ENCODE measurements around the gene CAMKK1.

The CAMKK1 gene

GRCh38 chr17:3893720-3894116 is 865 bp upstream of the CAMKK1 start:
- Histone ChIP-seq H3K9ac (ENCODE audit: low read length) (peak overlapping the region; percentile 61), H3K4me1 (ENCODE audit: control insufficient read depth, insufficient read depth, low read length) (peaks cover 55% of the 10 kb centered on the region), H3K9me3 (ENCODE audit: control insufficient read depth, low read length) (no peaks in the 10 kb centered on the region), H3K4me3 (ENCODE audit: low read length) (peak overlapping the region; percentile 78), H3K36me3 (ENCODE audit: control insufficient read depth, insufficient read depth, low read length, severe bottlenecking) (no peaks in the 10 kb centered on the region), H3K27me3 (replicated peaks; ENCODE audit: control insufficient read depth, insufficient read depth, low read length) (no peaks in the 10 kb centered on the region)
- DNase-seq (ENCODE audit: low read depth) = no peak

DNA sequence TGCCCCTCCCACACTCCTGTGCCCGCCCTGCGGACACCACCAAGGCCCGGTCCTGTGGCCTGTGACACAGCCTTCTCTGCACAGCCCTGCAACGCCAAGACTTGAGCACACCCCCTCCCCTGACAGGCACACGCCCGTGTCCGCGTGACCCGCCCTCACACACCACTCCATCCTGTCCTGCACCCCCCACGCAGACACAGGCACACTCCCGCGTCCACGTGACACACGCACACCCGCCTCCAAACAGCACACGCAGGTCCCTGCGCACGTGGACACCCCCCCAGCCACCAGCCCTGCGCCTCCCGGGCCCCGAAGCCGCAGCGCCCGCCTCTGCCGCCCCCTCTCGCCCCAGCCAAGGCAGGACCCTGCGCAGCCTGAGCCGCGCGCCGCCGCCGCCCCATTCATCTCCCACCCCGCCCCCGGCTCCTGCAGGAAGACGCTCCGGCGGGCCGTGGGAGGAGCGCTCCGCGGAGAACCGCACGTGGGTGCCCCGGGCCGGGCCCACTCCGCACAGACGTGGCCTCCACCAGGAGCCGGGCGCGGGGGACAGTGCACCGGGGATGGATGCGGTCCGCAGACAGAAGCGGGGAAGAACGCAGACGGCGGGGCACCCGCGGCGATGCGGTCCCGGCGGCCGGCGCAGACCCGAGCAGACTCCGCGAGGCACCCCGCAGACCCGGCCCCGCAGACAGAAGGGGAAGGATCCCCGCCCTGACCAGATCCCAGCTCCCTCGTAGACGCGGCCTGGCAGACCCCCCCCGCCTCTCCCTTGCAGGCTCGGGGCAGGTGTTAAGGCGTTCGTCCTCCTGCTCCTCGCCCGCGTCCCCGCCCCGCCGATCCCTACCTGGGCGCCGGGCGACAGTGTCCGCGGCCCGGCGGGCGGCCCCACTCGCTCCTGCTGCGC is 506 bp downstream of the CAMKK1 start:
- no peaks in the 10 kb centered on the region for H3K36me3 ChIP-seq (ENCODE audit: control insufficient read depth, insufficient read depth, low read length, severe bottlenecking)
- H3K9ac ChIP-seq (ENCODE audit: low read length) = peak overlapping the region; percentile 71
- no peaks in the 10 kb centered on the region for H3K27me3 ChIP-seq (replicated peaks; ENCODE audit: control insufficient read depth, insufficient read depth, low read length)
- no peaks in the 10 kb centered on the region for H3K9me3 ChIP-seq (ENCODE audit: control insufficient read depth, low read length)
- peak overlapping the region; percentile 77 for H3K4me3 ChIP-seq (ENCODE audit: low read length)
- peaks cover 66% of the 10 kb centered on the region for H3K4me1 ChIP-seq (ENCODE audit: control insufficient read depth, insufficient read depth, low read length)
- peak; percentile 75 for DNase-seq (ENCODE audit: low read depth)

GRCh38 chr17:3891626-3892094 is 1.2 kb downstream of the CAMKK1 start:
- peak overlapping the region; percentile 71 for H3K9ac ChIP-seq (ENCODE audit: low read length)
- H3K27me3 ChIP-seq (replicated peaks; ENCODE audit: control insufficient read depth, insufficient read depth, low read length) = no peaks in the 10 kb centered on the region
- peak overlapping the region; percentile 77 for H3K4me3 ChIP-seq (ENCODE audit: low read length)
- H3K4me1 ChIP-seq (ENCODE audit: control insufficient read depth, insufficient read depth, low read length) = peaks cover 65% of the 10 kb centered on the region
- no peak for DNase-seq (ENCODE audit: low read depth)
- no peaks in the 10 kb centered on the region for H3K9me3 ChIP-seq (ENCODE audit: control insufficient read depth, low read length)
- no peaks in the 10 kb centered on the region for H3K36me3 ChIP-seq (ENCODE audit: control insufficient read depth, insufficient read depth, low read length, severe bottlenecking)

DNA sequence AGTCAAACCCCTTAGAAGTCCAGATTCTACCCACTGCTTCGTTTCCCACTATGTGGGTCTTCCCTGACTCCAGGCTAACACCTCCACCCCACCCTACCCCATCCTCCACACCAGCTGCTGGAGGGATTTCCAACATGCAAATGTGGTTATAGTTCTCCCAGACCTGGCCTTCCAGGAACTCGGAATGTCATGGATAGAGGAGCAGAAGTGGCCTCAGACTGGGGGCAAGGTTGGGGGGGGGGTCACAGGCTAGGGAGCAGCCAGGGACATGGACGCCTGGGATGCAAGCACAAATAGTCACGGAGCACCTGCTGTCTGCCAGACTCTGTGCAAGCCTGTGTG is 2.0 kb downstream of the CAMKK1 start:
- H3K27me3 ChIP-seq (replicated peaks; ENCODE audit: control insufficient read depth, insufficient read depth, low read length) = no peaks in the 10 kb centered on the region
- peak overlapping the region; percentile 75 for H3K9ac ChIP-seq (ENCODE audit: low read length)
- no peak for DNase-seq (ENCODE audit: low read depth)
- peak overlapping the region; percentile 17 for H3K4me3 ChIP-seq (ENCODE audit: low read length)
- peaks cover 67% of the 10 kb centered on the region for H3K4me1 ChIP-seq (ENCODE audit: control insufficient read depth, insufficient read depth, low read length)
- H3K36me3 ChIP-seq (ENCODE audit: control insufficient read depth, insufficient read depth, low read length, severe bottlenecking) = no peaks in the 10 kb centered on the region
- no peaks in the 10 kb centered on the region for H3K9me3 ChIP-seq (ENCODE audit: control insufficient read depth, low read length)

DNA sequence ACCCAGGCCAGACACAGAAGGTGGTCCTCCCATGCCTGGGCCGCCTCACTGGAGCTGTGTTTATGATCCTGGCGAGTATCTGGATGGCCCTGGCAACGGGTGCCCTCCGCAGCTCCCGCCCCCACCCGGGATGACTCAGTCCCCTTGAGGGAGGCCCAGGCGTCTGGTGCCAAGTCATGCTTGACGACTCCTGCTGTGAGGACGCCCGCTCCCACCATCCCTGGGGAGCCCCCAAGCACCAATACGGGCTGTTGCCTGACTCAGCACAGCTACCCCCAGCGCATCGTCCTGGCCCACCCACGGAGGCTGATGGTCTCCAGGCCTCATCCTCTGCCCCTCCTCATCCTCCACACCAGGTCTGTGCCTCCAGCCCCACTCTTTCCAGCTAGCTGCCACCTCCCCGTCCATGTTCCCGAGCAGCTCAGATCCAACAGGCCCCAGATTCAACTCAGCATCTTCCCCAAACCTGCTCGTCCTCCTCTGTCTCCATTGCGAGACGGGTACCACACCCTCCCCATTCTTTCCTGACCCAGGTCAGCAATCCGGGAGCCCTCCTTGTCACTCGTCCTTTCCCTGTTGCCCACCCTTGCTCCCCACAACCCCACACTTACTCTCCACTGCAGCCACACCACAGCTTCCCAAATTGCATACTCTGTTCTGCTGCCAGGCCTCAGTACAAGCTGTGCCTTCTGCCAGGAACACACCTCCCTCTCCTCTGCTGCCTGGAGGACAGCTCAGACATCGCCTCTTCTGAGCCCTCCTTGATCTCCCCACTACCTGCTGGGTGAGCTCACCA is 2.6 kb downstream of the CAMKK1 start:
- Histone ChIP-seq H3K27me3 (replicated peaks; ENCODE audit: control insufficient read depth, insufficient read depth, low read length) (no peaks in the 10 kb centered on the region), H3K4me1 (ENCODE audit: control insufficient read depth, insufficient read depth, low read length) (peaks cover 73% of the 10 kb centered on the region), H3K9ac (ENCODE audit: low read length) (peak overlapping the region; percentile 75), H3K4me3 (ENCODE audit: low read length) (peak overlapping the region; percentile 56), H3K36me3 (ENCODE audit: control insufficient read depth, insufficient read depth, low read length, severe bottlenecking) (no peaks in the 10 kb centered on the region), H3K9me3 (ENCODE audit: control insufficient read depth, low read length) (no peaks in the 10 kb centered on the region)
- DNase-seq (ENCODE audit: low read depth) = peak; percentile 97

DNA sequence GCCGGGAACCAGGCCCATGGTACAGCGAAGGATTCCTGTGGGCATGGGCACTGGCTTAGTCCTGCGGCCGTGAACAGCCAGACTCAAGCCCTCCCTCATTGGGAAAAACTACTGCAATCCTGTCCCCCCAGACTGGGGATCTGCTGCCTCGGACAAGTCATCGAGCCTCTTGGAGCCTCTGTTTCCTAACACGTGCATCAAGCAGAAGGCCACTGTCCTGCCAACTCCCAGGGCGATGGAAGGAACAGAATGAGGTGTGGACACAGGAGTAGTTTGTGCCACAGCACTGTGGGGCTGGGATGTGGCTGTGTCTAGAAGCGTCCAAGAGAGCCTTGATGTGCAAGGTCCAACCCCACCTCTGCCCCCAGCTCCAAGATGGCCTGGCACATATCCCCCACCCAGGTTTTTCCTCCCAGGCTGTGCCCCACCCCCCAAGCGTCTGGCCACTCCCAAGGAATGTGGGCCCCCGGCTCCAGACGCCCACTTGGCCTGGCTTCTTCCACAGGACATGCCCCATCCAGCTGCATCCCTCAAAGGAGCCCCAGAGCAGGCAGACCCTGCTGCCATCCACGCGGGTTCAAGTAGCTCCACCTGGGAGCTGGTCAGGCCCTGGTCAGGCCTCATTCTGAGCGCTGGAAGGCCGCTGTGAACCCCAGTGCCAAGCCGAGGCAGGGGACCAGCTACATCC is 3.4 kb downstream of the CAMKK1 start:
- Histone ChIP-seq H3K36me3 (ENCODE audit: control insufficient read depth, insufficient read depth, low read length, severe bottlenecking) (no peaks in the 10 kb centered on the region), H3K4me3 (ENCODE audit: low read length) (peak overlapping the region; percentile 38), H3K9ac (ENCODE audit: low read length) (peak overlapping the region; percentile 75), H3K4me1 (ENCODE audit: control insufficient read depth, insufficient read depth, low read length) (peaks cover 66% of the 10 kb centered on the region), H3K27me3 (replicated peaks; ENCODE audit: control insufficient read depth, insufficient read depth, low read length) (no peaks in the 10 kb centered on the region), H3K9me3 (ENCODE audit: control insufficient read depth, low read length) (no peaks in the 10 kb centered on the region)
- DNase-seq (ENCODE audit: low read depth) = peak; percentile 29

DNA sequence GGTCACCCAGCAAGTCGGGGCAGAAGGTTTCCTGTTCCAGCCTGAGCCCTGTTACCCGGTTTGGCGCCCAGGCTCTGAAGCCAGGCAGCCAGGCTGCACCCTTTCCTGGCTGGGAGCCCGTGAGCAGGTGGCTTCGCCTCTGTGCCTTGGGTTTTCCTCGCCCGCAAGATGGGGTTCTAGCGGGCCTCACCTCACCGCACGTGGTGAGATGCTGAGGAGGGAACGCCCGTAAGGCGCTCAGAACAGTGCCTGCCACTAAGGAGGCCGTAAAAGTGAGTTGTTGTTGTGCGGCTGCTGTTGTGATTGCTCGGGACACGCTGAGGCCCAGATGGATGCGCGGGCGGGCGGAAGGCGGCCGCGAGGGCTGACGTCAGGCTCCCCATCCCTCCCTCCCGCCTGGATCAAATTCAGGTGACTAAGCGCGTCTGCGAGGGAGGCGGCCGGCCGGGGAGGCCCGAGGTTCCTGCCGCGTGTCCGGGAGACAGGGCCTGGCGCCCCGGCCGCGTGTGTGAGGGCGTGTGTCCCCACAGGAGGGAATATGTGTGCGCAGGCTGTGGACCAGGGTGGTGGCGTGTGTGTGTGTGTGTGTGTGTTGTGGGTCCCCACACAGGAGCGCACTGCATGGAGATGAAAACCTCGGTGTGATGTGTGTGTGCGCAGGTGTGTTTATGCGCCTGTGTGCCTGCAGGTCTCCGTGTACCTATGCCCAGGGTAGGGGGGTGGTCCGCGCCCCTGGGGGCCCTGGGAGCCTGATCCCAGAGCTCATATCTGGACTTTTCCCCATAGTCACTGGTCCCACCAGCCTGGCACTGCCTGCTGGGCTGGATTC is 4.3 kb downstream of the CAMKK1 start:
- peak; percentile 96 for DNase-seq (ENCODE audit: low read depth)
- Histone ChIP-seq H3K9ac (ENCODE audit: low read length) (peak overlapping the region; percentile 75), H3K9me3 (ENCODE audit: control insufficient read depth, low read length) (no peaks in the 10 kb centered on the region), H3K36me3 (ENCODE audit: control insufficient read depth, insufficient read depth, low read length, severe bottlenecking) (peaks cover 4% of the 10 kb centered on the region), H3K4me3 (ENCODE audit: low read length) (no peak overlapping the region), H3K4me1 (ENCODE audit: control insufficient read depth, insufficient read depth, low read length) (peaks cover 61% of the 10 kb centered on the region), H3K27me3 (replicated peaks; ENCODE audit: control insufficient read depth, insufficient read depth, low read length) (no peaks in the 10 kb centered on the region)

DNA sequence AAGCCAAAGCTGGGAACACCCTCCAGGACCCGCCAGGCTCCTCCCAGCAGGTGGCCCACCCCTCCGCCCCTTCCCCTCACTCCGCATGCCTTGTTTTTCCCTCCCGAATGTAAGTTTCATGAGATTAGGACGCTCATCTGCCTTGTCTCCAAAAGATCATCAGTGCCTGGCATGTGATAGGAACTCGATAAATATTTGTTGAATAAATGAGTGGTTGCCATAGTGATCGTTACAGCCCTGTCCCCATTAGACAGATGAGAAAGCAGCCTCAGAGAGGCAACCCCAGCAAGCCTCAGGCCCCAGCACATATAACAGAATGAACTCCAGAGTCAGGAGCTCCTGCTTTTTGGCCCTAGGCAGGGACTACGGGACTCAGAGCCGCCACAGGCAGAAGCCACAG is 5.0 kb downstream of the CAMKK1 start:
- peaks cover 58% of the 10 kb centered on the region for H3K4me1 ChIP-seq (ENCODE audit: control insufficient read depth, insufficient read depth, low read length)
- DNase-seq (ENCODE audit: low read depth) = peak; percentile 3
- no peaks in the 10 kb centered on the region for H3K9me3 ChIP-seq (ENCODE audit: control insufficient read depth, low read length)
- no peaks in the 10 kb centered on the region for H3K27me3 ChIP-seq (replicated peaks; ENCODE audit: control insufficient read depth, insufficient read depth, low read length)
- H3K4me3 ChIP-seq (ENCODE audit: low read length) = no peak overlapping the region
- peak overlapping the region; percentile 65 for H3K9ac ChIP-seq (ENCODE audit: low read length)
- peaks cover 8% of the 10 kb centered on the region for H3K36me3 ChIP-seq (ENCODE audit: control insufficient read depth, insufficient read depth, low read length, severe bottlenecking)

DNA sequence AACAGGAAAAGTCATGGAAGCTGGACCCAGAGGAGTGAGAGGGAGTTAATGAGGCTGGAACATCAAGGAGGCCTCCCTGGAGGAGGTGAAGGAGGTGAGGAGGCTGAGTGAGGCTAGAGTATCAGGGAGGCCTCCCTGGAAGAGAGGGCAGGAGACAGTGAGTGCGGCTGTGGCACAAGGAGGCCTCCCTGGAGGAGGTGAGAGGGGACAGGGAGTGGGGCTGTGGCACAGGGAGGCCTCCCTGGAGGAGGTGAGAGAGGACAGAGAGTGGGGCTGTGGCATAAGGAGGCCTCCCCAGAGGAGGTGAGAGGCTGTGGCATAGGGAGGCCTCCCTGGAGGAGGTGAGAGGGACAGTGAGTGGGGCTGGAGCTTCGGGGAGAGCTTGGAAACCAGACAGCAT is 5.5 kb downstream of the CAMKK1 start:
- Histone ChIP-seq H3K36me3 (ENCODE audit: control insufficient read depth, insufficient read depth, low read length, severe bottlenecking) (peaks cover 8% of the 10 kb centered on the region), H3K4me1 (ENCODE audit: control insufficient read depth, insufficient read depth, low read length) (peaks cover 58% of the 10 kb centered on the region), H3K9ac (ENCODE audit: low read length) (peak overlapping the region; percentile 65), H3K9me3 (ENCODE audit: control insufficient read depth, low read length) (no peaks in the 10 kb centered on the region), H3K4me3 (ENCODE audit: low read length) (no peak overlapping the region), H3K27me3 (replicated peaks; ENCODE audit: control insufficient read depth, insufficient read depth, low read length) (no peaks in the 10 kb centered on the region)
- DNase-seq (ENCODE audit: low read depth) = no peak

GRCh38 chr17:3886776-3887175 is 6.1 kb downstream of the CAMKK1 start:
- no peak overlapping the region for H3K9ac ChIP-seq (ENCODE audit: low read length)
- H3K9me3 ChIP-seq (ENCODE audit: control insufficient read depth, low read length) = no peaks in the 10 kb centered on the region
- no peak for DNase-seq (ENCODE audit: low read depth)
- H3K36me3 ChIP-seq (ENCODE audit: control insufficient read depth, insufficient read depth, low read length, severe bottlenecking) = peaks cover 13% of the 10 kb centered on the region
- H3K4me1 ChIP-seq (ENCODE audit: control insufficient read depth, insufficient read depth, low read length) = peaks cover 54% of the 10 kb centered on the region
- H3K4me3 ChIP-seq (ENCODE audit: low read length) = no peak overlapping the region
- no peaks in the 10 kb centered on the region for H3K27me3 ChIP-seq (replicated peaks; ENCODE audit: control insufficient read depth, insufficient read depth, low read length)

All from adipocyte (in vitro differentiated cells).